Adrenal gland (tissue), 5 donors: ENCODE measurements around the gene PRSS22.

Experiments used
- CTCF ChIP-seq, 6 experiments: fragments of 450-650 bp in 4 of 6; fragments of 200-600 bp in 2 of 6; sonication (generic) in 1 of 6; IDR thresholded peaks; 1 replicate in 5 of 6; 2 replicates in 1 of 6; pipeline versions ENCODE4 v1.5.1 to v1.8.0; 2016 to 2021; ENCODE audit warnings: antibody characterized with exemption in 6 of 6, mild to moderate bottlenecking in 2 of 6, moderate library complexity in 1 of 6
- POLR2A ChIP-seq, 2 donors: fragments of 450-650 bp; IDR thresholded peaks; one replicate each; pipeline ENCODE4 v1.6.1; 2017; ENCODE audit warnings: antibody characterized with exemption in 2 of 2, mild to moderate bottlenecking in 2 of 2, moderate library complexity in 1 of 2
- donor health status: DM: no; HTN: no; CAD: no.

GRCh38 chr16:2846511-2847310 lies 11.3 kb downstream of the PRSS22 start:
- TF ChIP-seq CTCF (IDR thresholded peaks at IDR 0.05) = no peak
- no peak for TF ChIP-seq POLR2A (IDR thresholded peaks at IDR 0.05)
